ENCODE data around the gene FIGN.

DNA sequence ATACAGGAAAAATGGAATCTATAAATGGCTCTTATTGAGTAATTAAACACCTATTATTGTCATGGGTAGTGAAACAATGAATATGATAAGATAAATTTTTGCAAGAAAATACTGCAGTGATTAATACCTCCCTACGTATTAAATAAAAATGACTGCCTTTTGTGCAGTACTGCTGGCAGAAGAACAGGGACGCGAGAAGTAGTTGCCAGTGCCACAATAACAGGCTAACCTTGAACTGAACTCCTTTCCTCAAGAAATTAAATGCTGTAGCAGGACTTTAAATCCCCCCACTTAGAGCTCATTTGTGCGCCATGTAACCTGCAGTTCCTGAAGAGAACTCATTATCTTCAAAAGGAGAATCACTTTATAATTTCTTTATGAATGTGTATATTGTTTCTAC lies 24.6 kb downstream of the FIGN start:
- TF ChIP-seq CTCF (IDR thresholded peaks at IDR 0.05 in 4 of 5, conservative IDR thresholded peaks at IDR 0.05 in 1 of 5), result no peak
- no peak for TF ChIP-seq POLR2A (IDR thresholded peaks at IDR 0.05)

Measured in gastrocnemius medialis (tissue), 4 donors.